Neuronal stem cell (in vitro differentiated cells): ENCODE data around the gene FOXD1.

Experiments used
- DNase-seq: peaks from one replicate; pipeline ENCODE4 v3.0.0-alpha.2; 2013; ENCODE audit warnings: low spot score
- H2AFZ ChIP-seq: one replicate; pipeline ENCODE4 v1.6.1; 2013; ENCODE audit warnings: mild to moderate bottlenecking, low read length, inconsistent platforms
- H2AK5ac ChIP-seq: 2 replicates; pipeline ENCODE4 v1.6.1; 2013; ENCODE audit warnings: low read depth, mild to moderate bottlenecking, inconsistent platforms, low read length, moderate library complexity, mixed read lengths
- H2BK120ac ChIP-seq: 2 replicates; pipeline ENCODE4 v1.6.1; 2013; ENCODE audit warnings: low read depth, mild to moderate bottlenecking, inconsistent platforms, low read length, moderate library complexity, mixed read lengths
- H2BK12ac ChIP-seq: one replicate; pipeline ENCODE4 v1.6.1; 2013; ENCODE audit warnings: low read length, inconsistent platforms
- H2BK15ac ChIP-seq: 2 replicates; pipeline ENCODE4 v1.6.1; 2013; ENCODE audit warnings: mild to moderate bottlenecking, low read length, inconsistent platforms, mixed read lengths
- H2BK5ac ChIP-seq: one replicate; pipeline ENCODE4 v1.6.1; 2013; ENCODE audit warnings: inconsistent platforms, mild to moderate bottlenecking, low read length, moderate library complexity
- H3K14ac ChIP-seq: one replicate; pipeline ENCODE4 v1.6.1; 2013; ENCODE audit warnings: low read length, inconsistent platforms
- H3K18ac ChIP-seq: 2 replicates; pipeline ENCODE4 v1.6.1; 2013; ENCODE audit warnings: low read length, inconsistent platforms
- H3K23ac ChIP-seq: 2 replicates; pipeline ENCODE4 v1.6.1; 2013; ENCODE audit warnings: low read depth, mild to moderate bottlenecking, mixed read lengths, low read length, inconsistent platforms; ENCODE audit not compliant: poor library complexity
- H3K27ac ChIP-seq: replicated peaks from 3 replicates; pipeline ENCODE4 v1.5.1; 2013; ENCODE audit warnings: low read length, inconsistent platforms
- H3K27me3 ChIP-seq, 3 experiments: 2 replicates each; pipeline ENCODE4 v1.6.1; 2013; ENCODE audit warnings: low read length in 3 of 3, mild to moderate bottlenecking in 2 of 3, inconsistent platforms in 1 of 3, low read depth in 1 of 3, mixed read lengths in 1 of 3, moderate library complexity in 1 of 3; ENCODE audit not compliant: control insufficient read depth in 3 of 3, insufficient read depth in 3 of 3
- H3K36me3 ChIP-seq, 2 donors: replicated peaks in 1 of 2; 2 replicates each; pipeline ENCODE4 v1.6.1; 2013; ENCODE audit warnings: low read length in 2 of 2; ENCODE audit not compliant: control insufficient read depth in 2 of 2, insufficient read depth in 2 of 2
- H3K4ac ChIP-seq: 2 replicates; pipeline ENCODE4 v1.6.1; 2013; ENCODE audit warnings: inconsistent platforms, mild to moderate bottlenecking, low read length, moderate library complexity
- H3K4me1 ChIP-seq, 2 donors: 1 replicate in 1 of 2; 2 replicates in 1 of 2; pipeline ENCODE4 v1.6.1; 2013; ENCODE audit warnings: low read length in 2 of 2, low read depth in 1 of 2; ENCODE audit not compliant: control insufficient read depth in 2 of 2, insufficient read depth in 1 of 2
- H3K4me2 ChIP-seq: one replicate; pipeline ENCODE4 v1.6.1; 2013; ENCODE audit warnings: mild to moderate bottlenecking, low read length, inconsistent platforms; ENCODE audit not compliant: insufficient read depth, poor library complexity, severe bottlenecking
- H3K4me3 ChIP-seq, 2 donors: 2 replicates each; pipeline ENCODE4 v1.5.1; 2013; ENCODE audit warnings: low read length in 2 of 2, mild to moderate bottlenecking in 2 of 2, inconsistent platforms in 1 of 2, moderate library complexity in 1 of 2
- H3K79me1 ChIP-seq: one replicate; pipeline ENCODE4 v1.6.1; 2013; ENCODE audit warnings: low read depth, mild to moderate bottlenecking, inconsistent platforms, low read length, moderate library complexity
- H3K9ac ChIP-seq: one replicate; pipeline ENCODE4 v1.6.1; 2013; ENCODE audit warnings: mild to moderate bottlenecking, low read depth, low read length, inconsistent platforms; ENCODE audit not compliant: poor library complexity
- H3K9me3 ChIP-seq, 2 donors: replicated peaks in 1 of 2; 2 replicates each; pipeline versions ENCODE3 to v1.6.1; 2013; ENCODE audit warnings: low read length in 2 of 2, mild to moderate bottlenecking in 2 of 2, inconsistent platforms in 1 of 2, low read depth in 1 of 2, mixed read lengths in 1 of 2, moderate library complexity in 1 of 2; ENCODE audit not compliant: control insufficient read depth in 2 of 2, insufficient read depth in 1 of 2
- H4K8ac ChIP-seq: one replicate; pipeline ENCODE4 v1.6.1; 2013; ENCODE audit warnings: low read depth, mild to moderate bottlenecking, inconsistent platforms, low read length, moderate library complexity
- H4K91ac ChIP-seq: one replicate; pipeline ENCODE4 v1.6.1; 2013; ENCODE audit warnings: low read length, low read depth, mild to moderate bottlenecking, inconsistent platforms; ENCODE audit not compliant: poor library complexity
- WGBS, 2 donors: extraction: QIAGEN DNeasy Blood & Tissue Kit; methylation state at CpG; one replicate each; pipeline ENCODE4 v1.1.7; 2013; ENCODE audit warnings: missing lambda C conversion rate in 2 of 2, mixed read lengths in 1 of 2; ENCODE audit not compliant: insufficient read length in 2 of 2, insufficient replicate concordance in 1 of 2; ENCODE audit errors: extremely low coverage in 2 of 2; 5-methylcytosine and 5-hydroxymethylcytosine counted together

FOXD1 gene

GRCh38 chr5:73415617-73416016 lies 33.0 kb downstream of the FOXD1 start:
- H2AK5ac ChIP-seq: no peak overlapping the region
- H3K18ac ChIP-seq: no peak overlapping the region
- no CpG with 5 or more reads among the region's 5 CpGs for WGBS, 2 donors
- no peak overlapping the region for H2BK15ac ChIP-seq
- no peak overlapping the region for H4K91ac ChIP-seq
- peaks cover 2 to 4% of the 10 kb centered on the region in 2 donors for H3K4me1 ChIP-seq
- H3K79me1 ChIP-seq: no peaks in the 10 kb centered on the region
- no peak overlapping the region for H2BK12ac ChIP-seq
- no peak overlapping the region for H4K8ac ChIP-seq
- H3K14ac ChIP-seq: no peak overlapping the region
- no peak overlapping the region for H3K4me2 ChIP-seq
- H3K4me3 ChIP-seq: no peak overlapping the region
- no peaks in the 10 kb centered on the region for H3K36me3 ChIP-seq
- no peak overlapping the region for H3K4ac ChIP-seq
- peaks cover 2 to 61% (median 34%) of the 10 kb centered on the region in 3 experiments for H3K27me3 ChIP-seq
- H3K27ac ChIP-seq: no peak overlapping the region
- H2BK5ac ChIP-seq: no peak overlapping the region
- H3K9ac ChIP-seq: no peak overlapping the region
- no peak overlapping the region for H2BK120ac ChIP-seq
- no peak overlapping the region for H3K23ac ChIP-seq
- no peak for DNase-seq
- H3K9me3 ChIP-seq: no peaks in the 10 kb centered on the region
- H2AFZ ChIP-seq: no peak overlapping the region

GRCh38 chr5:73415171-73415570 lies 33.4 kb downstream of the FOXD1 start:
- Histone ChIP-seq H3K4me3 (no peak overlapping the region), H3K27ac (no peak overlapping the region), H3K36me3 (no peaks in the 10 kb centered on the region), H2AFZ (no peak overlapping the region), H4K8ac (no peak overlapping the region), H2AK5ac (no peak overlapping the region), H3K14ac (no peak overlapping the region), H3K79me1 (no peaks in the 10 kb centered on the region), H3K4me1 (peaks cover 1 to 3% of the 10 kb centered on the region in 2 donors), H2BK15ac (no peak overlapping the region), H3K4ac (no peak overlapping the region), H3K27me3 (peaks cover 2 to 56% (median 29%) of the 10 kb centered on the region in 3 experiments), H2BK12ac (no peak overlapping the region), H3K23ac (no peak overlapping the region), H3K18ac (no peak overlapping the region), H4K91ac (no peak overlapping the region), H3K4me2 (no peak overlapping the region), H3K9me3 (no peaks in the 10 kb centered on the region), H2BK120ac (no peak overlapping the region), H2BK5ac (no peak overlapping the region), H3K9ac (no peak overlapping the region)
- no CpG with 5 or more reads among the region's 2 CpGs for WGBS, 2 donors
- DNase-seq: no peak

- no peak overlapping the region for H3K27ac ChIP-seq
- no peaks in the 10 kb centered on the region for H3K4me1 ChIP-seq
- H2BK15ac ChIP-seq: no peak overlapping the region
- WGBS, 2 donors: no CpG with 5 or more reads among the region's 1 CpG
- H3K9ac ChIP-seq: no peak overlapping the region
- H3K79me1 ChIP-seq: no peaks in the 10 kb centered on the region
- no peak overlapping the region for H4K91ac ChIP-seq
- H2BK120ac ChIP-seq: no peak overlapping the region
- no peak overlapping the region for H2AK5ac ChIP-seq
- no peak overlapping the region for H2BK12ac ChIP-seq
- H2BK5ac ChIP-seq: no peak overlapping the region
- no peak for DNase-seq
- H3K27me3 ChIP-seq: peaks cover 0 to 38% (median 6%) of the 10 kb centered on the region in 3 experiments
- no peaks in the 10 kb centered on the region for H3K9me3 ChIP-seq
- H3K4me3 ChIP-seq: no peak overlapping the region
- H3K14ac ChIP-seq: no peak overlapping the region
- no peak overlapping the region for H4K8ac ChIP-seq
- H3K4ac ChIP-seq: no peak overlapping the region
- no peaks in the 10 kb centered on the region for H3K36me3 ChIP-seq
- H2AFZ ChIP-seq: no peak overlapping the region
- H3K23ac ChIP-seq: no peak overlapping the region
- H3K18ac ChIP-seq: no peak overlapping the region
- no peak overlapping the region for H3K4me2 ChIP-seq
Observed at GRCh38 chr5:73412597-73412988, 36.0 kb downstream of the FOXD1 start.

GRCh38 chr5:73411936-73412596 lies 36.5 kb downstream of the FOXD1 start:
- H4K91ac ChIP-seq: no peak overlapping the region
- no peak overlapping the region for H4K8ac ChIP-seq
- no peak overlapping the region for H2BK120ac ChIP-seq
- no peaks in the 10 kb centered on the region for H3K9me3 ChIP-seq
- DNase-seq: no peak
- WGBS, 2 donors: no CpG with 5 or more reads among the region's 5 CpGs
- H3K9ac ChIP-seq: no peak overlapping the region
- H3K18ac ChIP-seq: no peak overlapping the region
- no peak overlapping the region for H2BK12ac ChIP-seq
- no peak overlapping the region for H3K23ac ChIP-seq
- H3K27ac ChIP-seq: no peak overlapping the region
- H3K14ac ChIP-seq: no peak overlapping the region
- no peaks in the 10 kb centered on the region for H3K4me1 ChIP-seq
- H2BK5ac ChIP-seq: no peak overlapping the region
- H3K4me3 ChIP-seq: no peak overlapping the region
- H2AK5ac ChIP-seq: no peak overlapping the region
- no peak overlapping the region for H2BK15ac ChIP-seq
- no peaks in the 10 kb centered on the region for H3K79me1 ChIP-seq
- peaks cover 0 to 34% (median 2%) of the 10 kb centered on the region in 3 experiments for H3K27me3 ChIP-seq
- no peak overlapping the region for H3K4me2 ChIP-seq
- H3K4ac ChIP-seq: no peak overlapping the region
- no peaks in the 10 kb centered on the region for H3K36me3 ChIP-seq
- H2AFZ ChIP-seq: no peak overlapping the region
